Sigmoid colon (tissue), 7 donors: ENCODE measurements around the gene SDF2. TPM values are rescaled to one million over a fixed set of nuclear protein-coding genes. Genes with fewer than 3 reads are reported as not detected.

Experiments
- DNase-seq: peaks from one replicate; pipeline ENCODE4 v3.0.0-alpha.2; 2019
- H3K27ac ChIP-seq, 4 donors: fragments of 200-600 bp; sonication (generic); one replicate each; pipeline ENCODE4 v1.5.1; 2016 to 2019; ENCODE audit warnings: mild to moderate bottlenecking in 1 of 4
- H3K27me3 ChIP-seq, 3 donors: fragments of 200-600 bp; sonication (generic); one replicate each; pipeline ENCODE4 v1.5.1; 2019; ENCODE audit warnings: mild to moderate bottlenecking in 1 of 3
- H3K36me3 ChIP-seq, 4 donors: fragments of 200-600 bp; sonication (generic); one replicate each; pipeline ENCODE4 v1.5.1; 2016 to 2019
- H3K4me1 ChIP-seq, 4 donors: fragments of 200-600 bp; sonication (generic); one replicate each; pipeline ENCODE4 v1.5.1; 2017 to 2019
- H3K4me3 ChIP-seq, 4 donors: fragments of 200-600 bp; sonication (generic); one replicate each; pipeline ENCODE4 v1.5.1; 2017 to 2019; ENCODE audit warnings: mild to moderate bottlenecking in 2 of 4, moderate library complexity in 1 of 4
- H3K9me3 ChIP-seq, 4 donors: fragments of 200-600 bp in 3 of 4; sonication (generic) in 3 of 4; one replicate each; pipeline versions ENCODE4 v1.5.1 to v1.6.1; 2013 to 2019
- EP300 ChIP-seq, 4 donors: sonication (generic); formaldehyde crosslinking; IDR thresholded peaks; one replicate each; pipeline ENCODE4 v1.6.1; 2017; ENCODE audit warnings: antibody characterized with exemption in 4 of 4
- POLR2A ChIP-seq, 2 donors: fragments of 450-650 bp; IDR thresholded peaks; one replicate each; pipeline ENCODE4 v1.6.1; 2016; ENCODE audit warnings: antibody characterized with exemption in 2 of 2, mild to moderate bottlenecking in 2 of 2, moderate library complexity in 2 of 2
- POLR2AphosphoS5 ChIP-seq, 4 donors: sonication (generic); formaldehyde crosslinking; IDR thresholded peaks; one replicate each; pipeline ENCODE4 v1.6.1; 2017; ENCODE audit warnings: antibody characterized with exemption in 4 of 4
- WGBS, 2 donors: extraction: QIAGEN DNeasy Blood & Tissue Kit; methylation state at CpG; one replicate each; pipeline ENCODE4 v1.1.7; 2013; 5-methylcytosine and 5-hydroxymethylcytosine counted together
- intact Hi-C: fragments of 100-400 bp; cut with DNase I; formaldehyde crosslinking; loops from one replicate; pipeline ENCODE4 v1.15.1; 2023
- polyA plus RNA-seq, 3 donors: library from polyadenylated mRNA; stranded (reverse); fragments of 200-250 nt; gene quantifications; one replicate each; pipeline ENCODE4 v1.2.3, GENCODE V29; 2013
- total RNA-seq, 4 donors: library from RNA; depleted of rRNA; stranded (reverse); fragments of >200 nt; gene quantifications; one replicate each; pipeline ENCODE4 v1.1.0, GENCODE V29; 2016
- TF ChIP-seq, protein P1 (sequence below), 4 experiments: fragments of 450-650 bp in 3 of 4; fragments of 200-600 bp in 1 of 4; IDR thresholded peaks; one replicate each; pipeline ENCODE4 v1.5.1; 2016 to 2019; ENCODE audit warnings: antibody characterized with exemption in 4 of 4, mild to moderate bottlenecking in 3 of 4, moderate library complexity in 2 of 4
- donor health status: healthy with polysubstance abuse.
- donor health status: Bipolar disorder and iron deficiency.
- donor health status: healthy.

The SDF2 gene
- total and polyA plus RNA-seq, 7 donors, result 41.8 to 61.8 (median 51.0) TPM

GRCh38 chr17:28634206-28634865, 27.4 kb downstream of the SDF2 start:
- Histone ChIP-seq H3K36me3 (peaks cover 41 to 100% (median 86%) of the 10 kb centered on the region in 4 donors), H3K4me3 (no peak overlapping the region), H3K27me3 (no peaks in the 10 kb centered on the region), H3K27ac (no peak overlapping the region), H3K4me1 (no peaks in the 10 kb centered on the region), H3K9me3 (no peaks in the 10 kb centered on the region)
- TF ChIP-seq POLR2A (IDR thresholded peaks at IDR 0.05) (no peak), POLR2AphosphoS5 (IDR thresholded peaks at IDR 0.05) (no peak), EP300 (IDR thresholded peaks at IDR 0.05) (no peak)
- TF ChIP-seq, protein P1, sequence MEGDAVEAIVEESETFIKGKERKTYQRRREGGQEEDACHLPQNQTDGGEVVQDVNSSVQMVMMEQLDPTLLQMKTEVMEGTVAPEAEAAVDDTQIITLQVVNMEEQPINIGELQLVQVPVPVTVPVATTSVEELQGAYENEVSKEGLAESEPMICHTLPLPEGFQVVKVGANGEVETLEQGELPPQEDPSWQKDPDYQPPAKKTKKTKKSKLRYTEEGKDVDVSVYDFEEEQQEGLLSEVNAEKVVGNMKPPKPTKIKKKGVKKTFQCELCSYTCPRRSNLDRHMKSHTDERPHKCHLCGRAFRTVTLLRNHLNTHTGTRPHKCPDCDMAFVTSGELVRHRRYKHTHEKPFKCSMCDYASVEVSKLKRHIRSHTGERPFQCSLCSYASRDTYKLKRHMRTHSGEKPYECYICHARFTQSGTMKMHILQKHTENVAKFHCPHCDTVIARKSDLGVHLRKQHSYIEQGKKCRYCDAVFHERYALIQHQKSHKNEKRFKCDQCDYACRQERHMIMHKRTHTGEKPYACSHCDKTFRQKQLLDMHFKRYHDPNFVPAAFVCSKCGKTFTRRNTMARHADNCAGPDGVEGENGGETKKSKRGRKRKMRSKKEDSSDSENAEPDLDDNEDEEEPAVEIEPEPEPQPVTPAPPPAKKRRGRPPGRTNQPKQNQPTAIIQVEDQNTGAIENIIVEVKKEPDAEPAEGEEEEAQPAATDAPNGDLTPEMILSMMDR (IDR thresholded peaks at IDR 0.05), result no peak
- WGBS, 2 donors, result 91 to 93% methylated on average over 14 of the region's 14 CpGs
- intact Hi-C loops, result no loop called here
- DNase-seq, result no peak

DNA sequence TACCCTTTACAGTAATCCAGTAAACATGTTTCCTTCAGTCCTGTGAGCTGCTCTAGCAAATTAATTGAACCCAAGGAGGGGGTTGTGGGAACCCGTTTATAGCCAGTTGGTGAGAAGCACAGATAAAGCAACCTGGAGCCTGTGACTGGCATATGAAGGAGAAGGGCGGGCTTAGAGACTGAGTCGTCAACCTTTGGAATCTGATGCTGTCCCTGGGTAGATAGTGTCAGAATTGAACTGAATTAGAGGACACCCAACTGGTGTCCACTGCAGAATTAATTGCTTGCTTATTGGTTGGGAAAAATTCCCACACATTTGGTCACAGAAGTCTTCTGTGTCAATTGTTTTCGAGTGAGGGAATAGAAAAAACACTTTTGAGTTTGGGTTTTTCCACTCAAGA, 34.9 kb downstream of the SDF2 start:
- intact Hi-C loops, result no loop called here
- peaks cover 22 to 97% (median 47%) of the 10 kb centered on the region in 4 donors for H3K36me3 ChIP-seq
- DNase-seq, result no peak
- H3K4me3 ChIP-seq, result no peak overlapping the region
- no peaks in the 10 kb centered on the region for H3K9me3 ChIP-seq
- H3K27ac ChIP-seq, result no peak overlapping the region
- no peaks in the 10 kb centered on the region for H3K27me3 ChIP-seq
- H3K4me1 ChIP-seq, result no peaks in the 10 kb centered on the region
- 93 to 95% methylated on average over 4 of the region's 4 CpGs for WGBS, 2 donors
- no peak for TF ChIP-seq EP300 (IDR thresholded peaks at IDR 0.05)
- TF ChIP-seq, protein P1 (IDR thresholded peaks at IDR 0.05), result no peak
- no peak for TF ChIP-seq POLR2A (IDR thresholded peaks at IDR 0.05)
- no peak for TF ChIP-seq POLR2AphosphoS5 (IDR thresholded peaks at IDR 0.05)

DNA sequence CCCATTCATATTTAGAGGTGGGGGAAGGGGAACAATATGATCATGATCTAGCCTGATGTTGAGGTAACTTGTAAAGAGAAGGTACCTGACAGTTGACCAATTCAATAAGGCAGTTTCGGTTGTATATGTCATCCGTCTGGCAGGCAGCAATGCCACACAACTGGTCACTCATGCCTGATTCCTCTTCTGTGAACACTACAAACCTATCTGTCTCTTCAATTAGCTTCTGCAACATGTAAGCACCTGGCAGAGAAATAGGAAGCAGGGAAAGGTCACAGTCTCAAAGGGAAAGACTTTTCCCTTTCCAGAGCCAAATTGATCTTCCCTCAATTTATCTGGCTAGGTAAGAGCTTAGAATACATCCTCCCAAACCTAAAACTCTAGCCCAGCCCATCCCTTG, 37.6 kb downstream of the SDF2 start:
- H3K9me3 ChIP-seq, result no peaks in the 10 kb centered on the region
- H3K4me3 ChIP-seq, result no peak overlapping the region
- intact Hi-C loops, result no loop called here
- H3K36me3 ChIP-seq, result peaks cover 25 to 97% (median 50%) of the 10 kb centered on the region in 4 donors
- no peaks in the 10 kb centered on the region for H3K27me3 ChIP-seq
- DNase-seq, result no peak
- no peak for TF ChIP-seq POLR2A (IDR thresholded peaks at IDR 0.05)
- no peak for TF ChIP-seq EP300 (IDR thresholded peaks at IDR 0.05)
- TF ChIP-seq POLR2AphosphoS5 (IDR thresholded peaks at IDR 0.05), result no peak
- TF ChIP-seq, protein P1 (IDR thresholded peaks at IDR 0.05), result no peak
- no peak overlapping the region for H3K27ac ChIP-seq
- WGBS, 2 donors, result 90 to 92% methylated on average over 2 of the region's 2 CpGs
- no peaks in the 10 kb centered on the region for H3K4me1 ChIP-seq

DNA sequence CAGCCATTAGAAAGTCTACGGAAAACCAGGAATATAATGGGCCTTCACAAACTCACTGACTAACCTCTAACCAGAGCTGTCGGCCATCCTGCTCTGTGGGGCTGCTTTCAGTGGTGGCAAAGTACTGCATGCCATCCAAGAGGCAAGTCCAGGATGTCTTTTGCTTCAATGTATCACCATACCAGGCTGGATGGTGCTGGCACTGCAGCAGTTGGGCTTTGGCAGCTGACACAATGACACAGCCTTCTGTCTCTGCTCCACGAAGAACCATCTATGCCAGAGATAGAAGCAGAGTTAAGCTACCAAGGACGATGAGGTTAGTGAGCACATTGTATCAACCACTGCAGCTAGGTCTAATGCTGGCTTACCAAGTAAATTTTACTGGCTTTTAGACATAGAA, 38.0 kb downstream of the SDF2 start:
- no peak overlapping the region for H3K4me3 ChIP-seq
- no peaks in the 10 kb centered on the region for H3K27me3 ChIP-seq
- no peak overlapping the region for H3K27ac ChIP-seq
- DNase-seq, result no peak
- H3K4me1 ChIP-seq, result no peaks in the 10 kb centered on the region
- H3K9me3 ChIP-seq, result no peaks in the 10 kb centered on the region
- TF ChIP-seq EP300 (IDR thresholded peaks at IDR 0.05), result no peak
- no peak for TF ChIP-seq POLR2A (IDR thresholded peaks at IDR 0.05)
- WGBS, 2 donors, result 90 to 94% methylated on average over 4 of the region's 4 CpGs
- intact Hi-C loops, result no loop called here
- peaks cover 29 to 97% (median 54%) of the 10 kb centered on the region in 4 donors for H3K36me3 ChIP-seq

DNA sequence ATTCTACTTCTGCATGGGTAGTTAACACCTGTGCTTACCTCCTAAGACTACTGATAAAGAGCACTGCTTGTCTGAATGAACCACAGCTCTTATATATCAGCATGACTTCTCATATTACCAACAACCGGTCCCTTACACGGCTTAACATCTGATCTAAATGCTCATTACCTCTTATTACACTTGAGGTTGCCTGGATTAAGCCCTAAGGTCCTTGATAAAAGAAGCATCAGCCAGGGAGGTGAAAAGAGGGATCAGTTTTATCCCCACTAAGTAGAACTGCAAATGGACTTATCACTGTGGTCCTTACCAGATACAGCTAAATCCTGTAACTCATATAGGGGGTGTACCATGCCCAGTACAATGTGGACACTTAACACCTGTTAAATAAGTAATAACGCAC, 39.5 kb downstream of the SDF2 start:
- WGBS, 2 donors, result 93 to 94% methylated on average over 3 of the region's 3 CpGs
- Histone ChIP-seq H3K4me3 (no peak overlapping the region), H3K4me1 (no peaks in the 10 kb centered on the region), H3K36me3 (peaks cover 38 to 97% (median 60%) of the 10 kb centered on the region in 4 donors), H3K27me3 (no peaks in the 10 kb centered on the region), H3K9me3 (no peaks in the 10 kb centered on the region), H3K27ac (no peak overlapping the region)
- intact Hi-C loops, result no loop called here
- TF ChIP-seq POLR2AphosphoS5 (IDR thresholded peaks at IDR 0.05) (no peak), POLR2A (IDR thresholded peaks at IDR 0.05) (no peak), EP300 (IDR thresholded peaks at IDR 0.05) (no peak)
- TF ChIP-seq, protein P1 (IDR thresholded peaks at IDR 0.05), result no peak
- DNase-seq, result no peak
